Right renal pelvis (tissue), 4 donors: ENCODE results near the gene CAMK2D. TPM values are rescaled to one million over a fixed set of nuclear protein-coding genes. Genes with fewer than 3 reads are reported as not detected.
A peak's percentile ranks its signal among the peaks of the same experiment; 100 is the strongest.

Source experiments
- DNase-seq, 4 donors: peaks; one replicate each; pipeline ENCODE4 v3.0.0-alpha.2; 2013; ENCODE audit warnings: low read depth in 4 of 4, low spot score in 3 of 4, missing footprints in 1 of 4
- polyA plus RNA-seq, 4 donors: library from polyadenylated mRNA; unstranded; fragments of 120-200 nt; gene quantifications; one replicate each; pipeline ENCODE4 v1.2.1, GENCODE V29; 2013; ENCODE audit not compliant: insufficient read length in 4 of 4

The CAMK2D gene
- polyA plus RNA-seq, 4 donors = 74.8 to 89.5 (median 80.9) TPM

GRCh38 chr4:113452868-113453620 is 308.5 kb downstream of the CAMK2D start:
- no peak for DNase-seq

- DNase-seq = no peak
These were observed 309.4 kb downstream of the CAMK2D start for GRCh38 chr4:113452152-113452551.

GRCh38 chr4:113450295-113451080 is 311.1 kb downstream of the CAMK2D start:
- no peak for DNase-seq

GRCh38 chr4:113449410-113449974 is 312.0 kb downstream of the CAMK2D start:
- no peak for DNase-seq

GRCh38 chr4:113447769-113448168 is 313.8 kb downstream of the CAMK2D start:
- no peak for DNase-seq

DNA sequence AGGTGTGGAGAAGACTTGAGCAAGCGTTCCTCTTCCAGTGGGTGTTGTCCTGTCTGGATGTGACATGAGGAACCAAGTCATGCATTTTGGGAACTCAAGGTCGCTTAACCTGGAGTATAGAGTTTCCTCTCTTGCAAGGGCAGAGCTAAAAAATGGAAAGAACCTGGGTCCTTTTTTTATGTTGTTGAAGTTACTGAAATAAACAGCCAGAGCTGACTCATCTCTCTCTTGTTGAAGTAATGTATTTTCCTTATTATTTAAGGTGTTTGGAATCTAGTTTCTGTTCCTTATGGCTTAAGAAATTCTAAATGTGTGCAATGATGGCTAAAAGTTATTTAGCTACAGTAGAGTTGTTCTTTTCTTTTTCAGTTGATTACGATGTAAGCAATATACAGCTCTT is 314.5 kb downstream of the CAMK2D start:
- DNase-seq = no peak

DNA sequence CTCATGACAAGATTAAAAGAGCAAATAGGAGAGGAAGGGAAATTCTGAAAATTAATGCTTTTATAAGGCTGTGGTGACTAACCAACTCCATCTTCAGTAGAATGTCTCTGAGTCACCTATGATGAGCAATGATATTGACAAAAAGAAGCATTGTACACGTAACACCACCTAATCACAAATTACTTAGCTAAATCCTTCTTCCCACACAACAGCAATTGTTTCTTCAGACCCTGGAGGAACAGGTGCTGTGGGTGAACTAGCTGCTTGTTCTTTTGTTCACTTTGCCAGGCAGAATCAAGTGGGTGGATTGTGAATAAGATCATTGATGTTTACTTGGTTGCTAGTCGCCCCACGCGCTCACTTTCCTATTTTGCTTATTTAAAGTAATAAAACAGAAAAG is 315.5 kb downstream of the CAMK2D start:
- no peak for DNase-seq

DNA sequence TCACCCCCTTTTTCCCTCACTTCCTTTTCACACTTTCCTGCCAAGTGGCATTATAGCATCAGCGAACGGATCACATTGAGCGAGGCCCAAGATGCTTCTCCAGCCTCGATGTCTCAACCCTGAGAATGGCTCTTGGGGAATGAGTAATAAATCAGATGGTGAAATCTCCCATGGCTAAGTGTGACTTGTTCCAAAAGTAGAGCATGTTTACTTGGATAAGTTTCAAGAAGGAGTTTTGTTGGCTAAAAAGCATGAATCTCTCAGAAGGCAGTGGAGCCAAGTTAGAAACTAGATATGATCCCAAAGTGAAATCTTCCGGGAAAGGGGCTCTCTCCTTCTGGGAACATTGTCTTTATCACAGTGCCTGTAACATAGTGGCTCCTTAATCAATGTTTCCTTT is 316.3 kb downstream of the CAMK2D start:
- DNase-seq = no peak

DNA sequence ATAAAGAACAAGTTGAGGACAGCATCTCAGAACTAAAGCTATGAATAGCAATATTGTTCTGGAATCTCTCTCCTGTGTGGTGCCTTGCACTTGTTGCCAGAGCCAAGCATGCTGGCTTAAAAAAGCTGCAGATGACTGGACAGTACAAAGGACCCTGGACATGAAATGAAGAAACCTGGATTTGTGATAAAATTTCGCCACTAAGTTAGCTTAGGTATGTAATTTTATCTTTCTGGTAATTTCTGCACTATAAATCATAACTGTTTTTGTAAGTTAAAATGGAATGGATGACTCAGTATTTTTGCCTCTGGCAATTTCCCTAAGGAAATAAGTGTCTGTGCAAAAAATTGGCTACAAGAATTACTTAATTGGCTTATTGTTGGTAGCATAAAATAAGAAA is 317.2 kb downstream of the CAMK2D start:
- DNase-seq = no peak

- no peak for DNase-seq
These were observed 318.7 kb downstream of the CAMK2D start for GRCh38 chr4:113442826-113443225.

DNA sequence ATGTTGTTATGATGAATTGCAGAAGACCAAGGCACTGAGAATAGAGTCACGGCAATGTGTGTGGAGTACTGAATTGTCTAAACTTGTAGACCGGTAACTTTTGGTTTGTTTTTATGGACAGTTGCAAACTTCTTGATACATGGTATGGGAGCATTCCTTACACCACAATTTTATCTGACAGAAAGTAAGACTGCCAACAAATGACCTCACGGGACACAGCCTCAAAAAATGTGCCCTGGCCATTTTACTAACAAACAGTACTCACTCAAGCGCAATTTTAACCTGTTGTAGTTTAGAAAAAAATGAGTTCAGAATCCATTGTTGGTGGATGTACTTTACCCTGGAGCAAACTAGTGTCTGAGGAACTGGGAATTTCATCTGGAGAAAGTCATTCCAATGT is 321.2 kb downstream of the CAMK2D start:
- DNase-seq = no peak

DNA sequence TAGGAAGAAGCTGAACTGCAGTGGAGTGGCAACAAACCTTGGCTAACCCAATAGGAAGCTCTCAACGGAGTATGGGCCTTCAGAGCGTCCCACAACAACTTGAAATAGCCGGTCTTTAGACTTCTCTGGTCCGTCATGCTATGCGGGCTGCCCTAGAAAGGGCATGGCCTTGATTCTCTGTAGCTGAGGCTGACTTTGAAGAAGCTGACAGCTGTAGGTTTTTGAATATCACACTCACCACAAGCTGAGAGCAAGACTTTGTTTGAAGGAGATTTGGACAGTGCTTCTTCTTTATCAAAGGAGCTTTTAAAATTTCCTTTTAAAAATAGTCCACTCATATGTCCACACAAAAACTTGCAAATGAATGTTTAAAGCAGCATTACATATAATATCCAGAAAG is 322.9 kb downstream of the CAMK2D start:
- DNase-seq = no peak

DNA sequence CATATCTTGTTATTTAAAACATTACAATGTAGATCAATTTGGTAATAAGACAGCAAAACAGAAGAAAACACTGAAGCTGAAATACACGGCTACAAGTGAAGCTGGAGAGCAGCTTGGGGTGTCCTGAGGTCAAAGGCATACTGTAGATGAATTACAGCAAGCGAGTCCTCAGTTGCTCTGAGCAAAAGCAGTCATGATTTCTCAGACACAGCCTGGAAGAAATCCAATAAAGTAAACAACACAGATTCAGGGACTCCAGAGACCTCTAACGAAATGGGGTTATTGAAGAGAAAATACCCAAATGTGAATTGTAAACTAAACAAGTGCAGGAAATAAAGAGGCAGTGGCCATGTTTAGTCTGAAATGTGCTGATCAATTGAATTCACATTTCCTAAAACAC is 324.4 kb downstream of the CAMK2D start:
- DNase-seq = no peak

- peak in 1 of 4 donors; percentile 43 for DNase-seq
These were observed 325.2 kb downstream of the CAMK2D start for GRCh38 chr4:113436360-113436759.

DNA sequence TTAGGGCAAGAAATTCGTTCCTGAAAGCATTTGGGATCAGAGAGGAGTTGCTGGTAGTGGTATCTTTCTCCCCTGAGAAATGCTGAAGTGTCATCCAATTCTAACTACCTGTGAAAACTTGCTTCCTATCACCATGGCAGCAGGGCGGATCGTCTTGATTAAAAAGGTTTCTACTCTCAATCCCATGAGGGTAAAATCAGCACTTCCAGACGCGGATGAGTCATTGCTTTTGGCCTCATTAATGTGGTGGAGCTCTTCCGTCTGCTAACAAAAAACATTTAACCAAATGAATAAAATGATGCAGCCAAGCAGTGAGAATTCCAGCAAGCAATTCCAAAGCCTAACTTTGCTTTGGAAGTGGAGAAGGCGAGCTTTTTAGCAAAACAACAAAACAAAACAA is 325.6 kb downstream of the CAMK2D start:
- no peak for DNase-seq

- no peak for DNase-seq
These were observed 327.3 kb downstream of the CAMK2D start for GRCh38 chr4:113434247-113434587.

DNA sequence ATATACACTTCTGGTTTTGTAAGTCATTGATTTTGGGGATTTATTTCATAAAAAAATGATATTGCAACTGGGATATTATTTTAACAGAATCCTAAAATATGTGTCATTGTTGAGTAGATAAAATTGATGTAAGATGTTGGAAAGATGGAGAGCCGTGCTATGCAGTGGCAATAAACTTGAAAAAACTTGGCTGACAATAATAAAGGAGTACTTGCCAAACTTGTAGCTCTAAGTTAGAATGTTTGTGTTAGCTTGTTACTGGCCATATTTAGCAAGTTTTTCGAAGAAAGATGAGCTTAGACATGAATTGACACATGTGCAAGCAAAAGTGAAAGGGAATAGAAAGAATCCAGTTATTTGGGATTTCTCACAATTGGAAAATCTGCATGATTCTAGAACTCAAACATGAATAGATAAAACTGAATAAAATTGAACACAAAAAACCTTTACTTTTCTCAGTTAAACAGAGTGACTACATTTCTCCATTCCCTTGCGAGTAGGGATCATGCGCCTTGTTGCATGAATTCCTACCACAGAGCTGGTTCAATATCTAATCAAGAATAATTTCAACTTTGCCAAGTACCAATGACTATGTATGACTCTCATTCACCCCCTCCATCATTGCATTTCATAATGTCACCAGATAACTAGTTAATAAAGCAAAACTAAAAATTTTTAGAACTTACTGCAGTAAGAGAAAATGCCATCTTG is 327.8 kb downstream of the CAMK2D start:
- no peak for DNase-seq

DNA sequence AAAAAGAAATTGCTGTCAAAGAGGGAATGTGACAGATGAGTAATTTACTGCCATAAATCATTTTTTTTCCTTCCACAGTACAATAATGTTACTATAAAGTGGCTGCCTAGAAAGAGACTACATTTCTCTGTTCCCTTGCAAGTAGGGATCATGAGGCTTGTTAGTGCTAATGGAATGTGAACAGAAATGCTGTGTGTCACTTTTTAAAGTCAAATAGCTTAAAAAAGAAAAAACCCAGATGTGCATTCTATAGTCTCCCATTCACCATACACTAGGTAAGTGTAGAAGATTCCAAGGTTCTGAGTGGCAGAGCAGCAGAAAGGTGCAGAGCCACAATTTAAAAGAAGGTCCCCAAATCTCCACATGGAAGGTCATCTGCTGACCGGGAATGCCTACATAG is 328.4 kb downstream of the CAMK2D start:
- DNase-seq = no peak

DNA sequence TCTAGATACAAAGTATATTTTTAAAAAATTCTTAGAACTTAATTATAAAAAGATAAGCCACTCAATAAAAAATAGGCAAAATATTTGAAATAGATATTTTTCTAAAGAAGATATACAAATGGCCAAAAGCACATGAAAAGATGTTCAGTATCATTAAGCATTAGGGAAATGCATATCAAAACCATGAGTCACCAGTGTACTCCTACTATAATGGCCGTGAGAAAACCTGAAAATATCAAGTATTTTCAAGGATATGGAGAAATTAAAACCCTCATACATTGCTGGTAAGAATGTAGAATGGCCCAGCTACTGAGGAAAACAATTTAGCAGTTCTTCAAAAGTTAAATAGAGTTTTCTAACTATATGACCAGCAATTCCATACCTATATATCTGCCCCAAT is 337.9 kb downstream of the CAMK2D start:
- no peak for DNase-seq

DNA sequence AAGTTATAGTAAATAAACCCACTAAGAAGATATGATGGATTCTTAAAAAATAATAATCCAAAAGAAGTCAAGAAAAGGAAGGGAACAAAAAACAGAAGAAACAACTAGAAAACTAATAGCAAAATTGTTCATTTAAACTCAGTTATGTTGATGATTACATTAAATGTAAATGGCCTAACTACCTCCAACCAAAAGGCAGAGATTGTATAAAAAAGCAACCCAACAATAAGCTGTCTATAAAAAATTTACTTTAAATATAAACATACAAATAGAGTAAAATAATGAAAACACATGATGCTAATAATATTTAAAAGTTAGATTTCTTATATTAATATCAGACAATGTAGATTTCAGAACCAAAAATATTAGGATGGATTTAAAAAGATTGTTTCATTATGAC is 340.6 kb downstream of the CAMK2D start:
- no peak for DNase-seq

DNA sequence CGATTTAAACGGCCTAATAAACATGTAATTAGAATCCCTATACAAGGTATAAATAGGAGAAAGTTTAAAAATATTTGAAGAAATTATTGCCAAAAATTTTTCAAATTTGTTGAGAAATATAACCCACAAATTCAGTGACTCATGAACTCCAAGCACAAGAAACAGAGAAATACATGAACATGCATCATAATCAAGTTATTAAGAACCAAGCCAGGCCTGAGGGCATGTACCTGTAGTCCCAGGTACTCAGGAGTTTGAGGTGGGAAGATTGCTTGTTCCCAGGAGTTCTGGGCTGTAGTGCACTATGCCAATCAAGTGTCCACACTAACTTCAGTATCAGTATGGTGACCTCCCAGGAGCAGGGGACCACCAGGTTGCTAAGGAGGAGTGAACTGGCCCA is 341.9 kb downstream of the CAMK2D start:
- DNase-seq = no peak
